ENCODE data around the gene TAC4.
A peak's percentile ranks its signal among the peaks of the same experiment; 100 is the strongest.

Gene TAC4

GRCh38 chr17:49789243-49789578 lies 58.7 kb downstream of the TAC4 start:
- ChIA-PET CTCF (no interaction called here), POLR2A (interaction anchor here (0.6 to 3.6 kb wide), 7 partner anchors 9 to 81 kb away, joined by 3 to 25 read pairs (median 9); partner anchors contain the start of genes FAM117A and SLC35B1)
- DNase-seq (ENCODE audit: extremely low spot score), result no peak
- TF ChIP-seq SP1 (IDR thresholded peaks at IDR 0.05) (peak; percentile 65; the same call in 1 of the 2 replicates), NFRKB (IDR thresholded peaks at IDR 0.05) (no peak)

- peak; percentile 99 for TF ChIP-seq PKNOX1 (IDR thresholded peaks at IDR 0.05)
- no peak for TF ChIP-seq ARNT (IDR thresholded peaks at IDR 0.05)
- no peak for TF ChIP-seq TARDBP (IDR thresholded peaks at IDR 0.05)
- peak; percentile 87 for TF ChIP-seq ELF4 (IDR thresholded peaks at IDR 0.05)
- no peak for TF ChIP-seq SP1 (IDR thresholded peaks at IDR 0.05)
- TF ChIP-seq FOXM1 (IDR thresholded peaks at IDR 0.05; ENCODE audit: borderline replicate concordance), result peak; percentile 72
- TF ChIP-seq L3MBTL2 (conservative IDR thresholded peaks at IDR 0.05), result peak; percentile 77
- no peak for TF ChIP-seq NFRKB (IDR thresholded peaks at IDR 0.05)
- TF ChIP-seq FOXK2 (IDR thresholded peaks at IDR 0.05), result no peak
- peak; percentile 97 for DNase-seq (ENCODE audit: extremely low spot score)
- ChIA-PET POLR2A (interaction anchor here (0.6 to 3.6 kb wide), 16 partner anchors 9 to 232 kb away, joined by 3 to 25 read pairs (median 4); partner anchors contain the start of genes FAM117A and SLC35B1), CTCF (no interaction called here)
Observed at GRCh38 chr17:49788478-49789242, 59.2 kb downstream of the TAC4 start, which contains the start of gene KAT7. Gene KAT7 (plus strand): TSS chr17:49788681. CDS start chr17:49788835, 154 bp downstream.

Data from HEK293T (cell line).